ENCODE measurements around the gene SAMD9L.

Gene SAMD9L

DNA sequence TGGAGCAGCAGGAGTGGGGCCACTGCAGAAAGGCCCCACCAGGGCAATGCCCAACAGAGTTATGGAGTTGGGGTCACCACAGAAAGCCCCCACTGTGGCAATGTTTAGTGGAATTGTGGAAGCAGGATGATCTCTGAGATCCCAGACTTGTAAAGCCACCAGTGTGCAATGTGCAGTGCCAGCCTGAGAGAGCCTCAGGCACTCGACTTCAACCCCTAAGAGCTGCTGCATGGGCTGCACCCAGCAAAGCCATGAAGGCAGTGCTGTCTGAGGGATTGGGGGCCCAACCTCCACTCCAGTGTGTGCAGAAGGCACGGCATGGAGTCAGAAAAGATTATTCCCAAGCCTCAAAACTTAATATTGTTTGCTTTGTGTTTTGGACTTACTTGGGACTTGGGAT lies 50.8 kb downstream of the SAMD9L start:
- in situ Hi-C loops (cut with HindIII; ENCODE audit: low pct_ligation_motif_present, low pct_unique_long_range_greater_than_20kb, low sequenced_read_pairs): no loop called here
- DNase-seq: no peak

DNA sequence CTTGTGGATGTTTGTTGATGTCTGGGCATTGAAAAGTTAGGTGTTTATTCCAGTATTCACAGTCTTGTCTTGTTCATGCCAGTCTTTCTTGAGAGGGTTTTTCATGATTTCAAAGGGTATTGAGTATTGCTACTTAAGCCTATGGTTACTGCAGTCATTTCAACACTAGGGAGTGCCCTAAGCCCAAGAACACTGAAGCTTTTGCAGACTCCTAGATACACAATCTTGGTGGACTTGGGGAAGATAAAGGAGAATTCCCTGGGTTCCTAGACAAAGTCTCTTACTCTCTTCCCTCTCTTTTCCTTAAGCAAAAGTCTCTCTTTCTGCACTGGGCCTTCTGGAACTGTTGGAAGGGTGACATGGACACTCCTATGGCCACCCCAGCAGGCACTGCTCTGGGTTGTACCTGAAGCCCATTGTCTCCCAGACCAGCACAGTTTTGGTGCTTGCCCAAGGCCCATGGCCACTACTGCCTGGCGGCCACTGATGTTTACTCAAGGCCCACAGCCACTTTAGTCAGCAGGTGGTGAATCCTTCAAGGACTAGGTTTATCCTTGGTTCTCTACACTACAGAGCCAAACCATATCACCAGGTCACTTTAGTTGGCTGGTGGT lies 55.3 kb downstream of the SAMD9L start:
- DNase-seq: peak; percentile 72
- in situ Hi-C loops (cut with HindIII; ENCODE audit: low pct_ligation_motif_present, low pct_unique_long_range_greater_than_20kb, low sequenced_read_pairs): no loop called here

All from ACHN (cell line).